ENCODE data around the gene DNAH2.
A peak's percentile ranks its signal among the peaks of the same experiment; 100 is the strongest.
"Not testable (repeated sequence)": the region's sequence is repeated elsewhere in the genome, so short reads cannot be mapped to it uniquely, and the experiment has no call there.

Gene DNAH2

DNA sequence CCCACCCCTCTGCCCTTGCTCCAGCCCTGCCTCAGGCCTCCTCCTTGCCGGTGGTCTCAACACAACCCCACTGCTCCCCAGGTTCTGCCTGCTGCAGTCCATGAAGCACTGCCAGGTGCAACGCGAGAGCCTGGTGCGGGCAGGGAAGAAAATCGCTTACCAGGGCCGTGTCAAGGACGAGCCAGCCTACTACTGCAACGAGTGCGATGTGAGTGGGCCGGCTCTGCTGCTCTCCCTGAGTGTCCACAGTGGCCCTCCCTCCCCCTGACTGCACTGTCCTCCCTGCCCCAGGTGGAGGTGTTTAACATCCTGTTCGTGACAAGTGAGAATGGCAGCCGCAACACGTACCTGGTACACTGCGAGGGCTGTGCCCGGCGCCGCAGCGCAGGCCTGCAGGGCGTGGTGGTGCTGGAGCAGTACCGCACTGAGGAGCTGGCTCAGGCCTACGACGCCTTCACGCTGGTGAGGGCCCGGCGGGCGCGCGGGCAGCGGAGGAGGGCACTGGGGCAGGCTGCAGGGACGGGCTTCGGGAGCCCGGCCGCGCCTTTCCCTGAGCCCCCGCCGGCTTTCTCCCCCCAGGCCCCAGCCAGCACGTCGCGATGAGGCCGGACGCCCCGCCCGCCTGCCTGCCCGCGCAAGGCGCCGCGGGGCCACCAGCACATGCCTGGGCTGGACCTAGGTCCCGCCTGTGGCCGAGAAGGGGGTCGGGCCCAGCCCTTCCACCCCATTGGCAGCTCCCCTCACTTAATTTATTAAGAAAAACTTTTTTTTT lies 135.6 kb downstream of the DNAH2 start:
- no peak for DNase-seq

DNA sequence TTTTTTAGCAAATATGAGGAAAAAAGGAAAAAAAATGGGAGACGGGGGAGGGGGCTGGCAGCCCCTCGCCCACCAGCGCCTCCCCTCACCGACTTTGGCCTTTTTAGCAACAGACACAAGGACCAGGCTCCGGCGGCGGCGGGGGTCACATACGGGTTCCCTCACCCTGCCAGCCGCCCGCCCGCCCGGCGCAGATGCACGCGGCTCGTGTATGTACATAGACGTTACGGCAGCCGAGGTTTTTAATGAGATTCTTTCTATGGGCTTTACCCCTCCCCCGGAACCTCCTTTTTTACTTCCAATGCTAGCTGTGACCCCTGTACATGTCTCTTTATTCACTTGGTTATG lies 136.1 kb downstream of the DNAH2 start:
- no peak for DNase-seq

DNA sequence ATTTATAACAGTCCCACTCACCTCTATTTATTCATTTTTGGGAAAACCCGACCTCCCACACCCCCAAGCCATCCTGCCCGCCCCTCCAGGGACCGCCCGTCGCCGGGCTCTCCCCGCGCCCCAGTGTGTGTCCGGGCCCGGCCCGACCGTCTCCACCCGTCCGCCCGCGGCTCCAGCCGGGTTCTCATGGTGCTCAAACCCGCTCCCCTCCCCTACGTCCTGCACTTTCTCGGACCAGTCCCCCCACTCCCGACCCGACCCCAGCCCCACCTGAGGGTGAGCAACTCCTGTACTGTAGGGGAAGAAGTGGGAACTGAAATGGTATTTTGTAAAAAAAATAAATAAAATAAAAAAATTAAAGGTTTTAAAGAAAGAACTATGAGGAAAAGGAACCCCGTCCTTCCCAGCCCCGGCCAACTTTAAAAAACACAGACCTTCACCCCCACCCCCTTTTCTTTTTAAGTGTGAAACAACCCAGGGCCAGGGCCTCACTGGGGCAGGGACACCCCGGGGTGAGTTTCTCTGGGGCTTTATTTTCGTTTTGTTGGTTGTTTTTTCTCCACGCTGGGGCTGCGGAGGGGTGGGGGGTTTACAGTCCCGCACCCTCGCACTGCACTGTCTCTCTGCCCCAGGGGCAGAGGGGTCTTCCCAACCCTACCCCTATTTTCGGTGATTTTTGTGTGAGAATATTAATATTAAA lies 136.7 kb downstream of the DNAH2 start:
- DNase-seq = no peak

DNA sequence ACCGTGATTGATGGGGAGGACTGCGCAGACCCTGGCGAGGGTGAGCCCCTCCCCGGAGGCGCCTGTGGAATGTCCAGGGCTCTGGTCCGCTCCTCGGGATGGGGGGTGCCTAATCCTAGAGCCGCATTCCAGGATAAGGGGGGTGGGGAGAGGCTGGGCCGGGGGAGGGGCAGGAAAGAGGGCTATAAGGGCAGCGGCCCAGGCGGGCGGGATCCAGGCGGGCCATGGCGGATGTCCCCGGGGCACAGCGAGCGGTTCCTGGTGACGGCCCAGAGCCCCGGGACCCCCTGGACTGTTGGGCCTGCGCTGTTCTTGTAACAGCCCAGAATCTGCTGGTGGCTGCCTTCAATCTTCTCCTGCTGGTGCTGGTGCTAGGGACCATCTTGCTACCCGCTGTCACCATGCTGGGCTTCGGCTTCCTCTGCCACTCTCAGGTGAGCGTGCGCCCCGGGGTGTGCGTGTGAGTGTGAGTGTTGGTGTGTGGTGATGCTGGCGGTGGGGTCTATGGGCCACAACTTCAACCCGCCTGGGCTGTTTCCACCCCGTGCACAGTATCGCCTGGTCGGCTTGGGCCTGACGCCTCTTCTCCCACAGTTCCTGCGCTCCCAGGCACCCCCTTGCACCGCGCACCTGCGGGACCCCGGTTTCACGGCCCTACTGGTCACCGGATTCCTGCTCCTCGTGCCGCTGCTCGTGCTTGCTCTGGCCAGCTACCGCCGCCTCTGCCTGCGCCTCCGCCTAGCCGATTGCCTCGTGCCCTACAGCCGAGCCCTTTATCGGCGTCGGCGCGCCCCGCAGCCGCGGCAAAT lies 137.5 kb downstream of the DNAH2 start, which contains the start of gene TMEM88:
Gene TMEM88 (plus strand): TSS at position 216 of the 809 bp plus-strand sequence. CDS start 9 bp downstream, at position 225.
- no peak for DNase-seq

DNA sequence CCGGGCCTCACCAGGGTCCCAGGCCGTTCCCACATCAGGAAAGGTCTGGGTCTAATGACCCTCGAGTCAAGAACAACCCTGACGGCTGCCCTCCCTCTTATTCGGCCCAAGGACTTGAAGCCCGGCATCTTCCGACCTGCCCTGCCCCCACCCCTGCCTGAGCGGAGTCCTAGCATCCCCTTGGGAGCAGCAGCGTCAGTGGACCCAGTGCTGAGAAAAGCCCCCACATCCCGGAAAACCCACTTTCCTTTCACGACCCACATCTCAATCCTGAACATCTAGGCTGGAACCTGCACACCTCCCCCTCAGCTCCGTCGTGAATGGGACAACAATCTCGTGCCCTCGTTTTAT lies 138.1 kb downstream of the DNAH2 start:
- DNase-seq = no peak

DNA sequence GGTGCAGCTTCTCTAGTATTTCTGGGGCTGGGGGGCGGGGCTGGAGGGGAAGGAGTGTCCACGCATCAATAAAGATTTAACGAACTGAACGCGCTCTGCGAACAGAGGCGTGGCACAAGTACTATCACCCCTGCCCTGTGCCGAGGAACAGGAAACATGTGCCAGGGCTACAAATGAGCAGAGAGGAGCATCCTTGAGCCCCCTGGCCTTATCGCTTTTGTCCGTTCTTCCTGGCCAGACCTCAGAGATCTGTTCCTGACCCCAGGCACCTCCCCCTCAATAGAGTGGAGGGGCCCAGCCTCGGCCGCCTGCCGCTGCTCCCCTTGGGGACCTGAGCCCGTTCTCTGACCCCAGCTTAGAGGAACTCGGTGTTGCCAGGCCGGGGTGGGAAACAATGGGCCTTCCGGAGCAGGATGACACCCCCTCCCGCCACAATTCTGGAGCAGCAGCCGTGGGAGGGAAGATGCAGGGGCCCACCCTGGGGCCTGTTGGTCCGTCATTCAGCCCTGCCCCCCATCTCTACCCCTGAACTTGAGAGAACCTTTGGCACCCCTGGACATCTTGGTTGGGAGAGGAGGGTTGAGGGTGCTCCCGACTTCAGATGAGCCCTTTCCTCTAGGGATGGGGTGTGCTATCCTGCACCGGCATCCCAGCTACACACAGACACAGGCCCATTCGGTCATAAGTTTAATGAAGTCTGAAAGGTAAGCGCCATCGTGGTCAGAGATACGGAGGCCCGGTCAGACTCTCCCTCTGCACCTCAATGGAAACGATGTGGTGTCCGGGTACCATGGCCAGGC lies 138.7 kb downstream of the DNAH2 start:
- peak; percentile 85 for DNase-seq

DNA sequence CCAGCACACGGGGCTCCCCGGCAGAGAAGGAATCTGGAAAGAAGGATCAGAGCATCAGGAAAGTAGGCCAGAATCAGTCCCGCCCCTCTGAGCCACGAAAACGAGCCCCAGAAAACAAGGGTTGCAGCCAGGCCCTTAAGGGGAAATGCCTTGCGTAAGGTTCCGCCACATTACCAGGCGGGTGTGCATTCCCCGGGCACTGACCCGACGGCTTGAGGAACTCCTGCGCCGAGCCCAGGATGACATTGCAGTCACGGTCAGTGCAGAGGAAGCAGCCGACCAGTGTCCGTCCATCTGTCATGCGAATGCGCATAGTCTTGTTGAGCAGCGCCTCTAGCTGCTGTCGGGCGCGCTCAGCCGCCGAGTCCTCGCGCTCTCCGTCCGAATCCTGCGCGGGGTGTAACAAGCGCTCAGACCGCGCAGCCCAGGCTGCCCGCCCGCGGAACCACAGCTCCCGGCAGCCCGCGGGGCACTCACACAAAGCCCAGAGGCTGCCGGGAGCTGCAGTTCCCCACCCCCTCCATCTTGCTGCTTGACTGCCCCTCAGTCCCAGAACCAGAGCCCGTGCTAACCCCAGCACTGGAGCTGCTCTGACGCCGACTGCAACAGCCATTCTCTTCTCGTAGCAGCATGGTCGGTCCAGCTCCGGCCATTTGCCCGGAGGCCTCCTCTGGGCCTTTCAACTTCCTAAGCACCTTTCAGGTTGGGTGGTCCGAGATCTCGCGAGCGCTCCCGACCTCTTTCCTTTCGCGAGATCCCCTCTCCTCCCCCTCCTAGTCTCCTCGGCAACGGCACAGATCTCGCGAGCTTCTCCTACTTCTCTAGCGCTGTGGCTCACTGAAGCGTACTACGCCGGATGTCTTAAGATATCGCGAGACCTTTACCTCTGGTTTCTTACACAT lies 139.5 kb downstream of the DNAH2 start, which contains the start of gene NAA38:
Gene NAA38 (minus strand): TSS at position 749 of the 902 bp plus-strand sequence. CDS start 96 bp downstream, at position 653.
- peak; percentile 98 for DNase-seq

DNA sequence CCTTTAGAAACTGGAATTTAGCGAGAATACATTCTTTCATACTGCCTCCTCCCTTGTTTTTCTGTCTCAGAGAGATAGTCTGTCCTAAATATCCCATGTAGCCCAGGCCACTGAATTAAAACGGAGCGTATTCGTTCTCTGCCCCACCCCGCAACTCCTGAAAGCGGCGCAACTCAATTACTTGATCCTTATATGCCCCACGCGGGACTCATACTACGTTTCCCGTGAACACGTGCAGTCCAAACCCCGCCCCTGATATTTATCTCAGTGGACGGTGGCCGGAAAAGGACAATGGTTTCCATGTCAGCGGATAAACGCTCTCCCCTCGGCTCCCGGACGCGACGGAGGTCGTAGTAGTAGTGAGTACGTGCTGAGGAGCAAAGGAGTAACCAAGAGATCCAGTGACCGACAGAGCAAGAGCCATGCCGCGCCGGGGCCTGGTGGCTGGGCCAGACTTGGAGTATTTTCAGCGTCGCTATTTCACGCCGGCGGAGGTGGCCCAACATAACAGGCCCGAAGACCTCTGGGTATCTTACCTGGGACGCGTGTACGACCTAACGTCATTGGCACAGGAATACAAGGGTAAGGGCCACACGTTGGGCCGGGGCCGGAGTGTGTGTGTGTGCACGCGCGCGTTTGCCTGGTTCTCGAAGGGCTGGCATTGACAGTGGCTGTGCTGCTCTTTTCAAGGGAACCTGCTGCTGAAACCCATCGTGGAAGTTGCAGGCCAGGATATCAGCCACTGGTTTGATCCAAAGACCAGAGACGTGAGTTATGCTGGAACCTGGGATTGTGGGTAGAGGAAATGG lies 140.4 kb downstream of the DNAH2 start, which contains the start of gene CYB5D1:
Gene CYB5D1 (plus strand): TSS at position 291 of the 809 bp plus-strand sequence. CDS start 132 bp downstream, at position 423.
- DNase-seq = peak; percentile 93

DNA sequence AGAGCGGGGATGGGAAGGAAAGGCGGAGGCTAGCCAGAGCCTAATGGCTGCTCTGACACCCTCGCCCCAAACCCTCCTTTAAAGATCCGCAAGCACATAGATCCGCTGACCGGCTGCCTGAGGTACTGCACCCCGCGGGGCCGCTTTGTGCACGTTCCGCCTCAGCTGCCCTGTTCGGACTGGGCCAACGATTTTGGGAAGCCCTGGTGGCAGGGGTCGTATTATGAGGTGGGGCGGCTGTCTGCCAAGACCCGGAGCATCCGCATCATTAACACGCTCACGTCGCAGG lies 140.9 kb downstream of the DNAH2 start:
- peak; percentile 50 for DNase-seq

DNA sequence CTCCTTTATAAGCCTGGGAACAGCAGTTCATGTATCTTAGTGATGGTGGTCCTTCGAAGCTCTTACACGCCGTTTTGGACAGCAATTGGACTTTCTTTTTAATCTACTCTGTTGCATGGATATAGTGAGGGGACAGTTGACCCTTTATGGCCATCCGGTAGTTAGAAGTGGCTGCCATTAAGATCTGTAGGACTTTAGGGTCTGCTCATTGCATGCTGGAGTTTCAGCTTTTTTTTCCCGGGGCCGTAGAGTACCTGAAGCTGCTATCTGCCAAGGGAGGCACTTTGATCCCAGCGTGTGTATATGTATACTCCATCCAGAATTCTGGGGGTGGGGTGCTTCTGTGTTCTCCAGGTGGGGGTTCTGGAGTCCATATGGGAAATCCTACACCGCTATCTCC lies 141.5 kb downstream of the DNAH2 start:
- no peak for DNase-seq

DNA sequence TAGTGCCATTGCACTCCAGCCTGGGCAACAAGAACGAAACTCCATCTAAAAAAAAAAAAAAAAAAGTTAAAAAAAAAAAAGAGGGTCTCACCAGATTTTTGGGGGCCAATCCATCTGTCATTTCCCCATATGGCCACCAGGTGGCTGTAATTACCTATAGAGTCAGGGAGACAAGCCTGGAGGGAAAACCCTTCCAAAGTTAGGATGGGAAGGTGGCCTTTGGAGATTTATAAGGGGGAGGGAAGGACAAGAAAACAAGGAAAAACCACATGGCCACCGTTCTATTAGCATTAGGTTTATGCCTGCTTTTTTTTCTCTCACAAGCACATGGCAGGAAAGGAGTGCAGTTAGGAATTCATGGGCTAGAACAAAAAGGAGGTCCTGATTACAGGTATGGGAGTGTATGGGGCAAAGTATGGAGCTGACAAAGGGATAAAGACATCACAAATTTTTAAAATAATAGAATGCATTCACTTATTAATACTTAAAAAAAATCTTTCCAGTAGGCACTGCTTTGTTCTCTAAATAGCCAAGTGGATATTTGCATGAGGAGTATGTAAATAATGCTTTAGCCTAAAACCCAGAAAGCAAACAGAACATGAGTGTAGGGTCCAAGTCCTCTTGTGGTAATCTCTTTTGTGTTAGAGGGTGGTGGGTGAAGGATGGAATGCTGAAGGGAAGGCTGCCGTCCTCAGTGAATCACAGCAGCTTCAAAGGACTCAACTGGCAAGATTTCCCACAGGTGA lies 145.3 kb downstream of the DNAH2 start:
- DNase-seq = peak; percentile 45

DNA sequence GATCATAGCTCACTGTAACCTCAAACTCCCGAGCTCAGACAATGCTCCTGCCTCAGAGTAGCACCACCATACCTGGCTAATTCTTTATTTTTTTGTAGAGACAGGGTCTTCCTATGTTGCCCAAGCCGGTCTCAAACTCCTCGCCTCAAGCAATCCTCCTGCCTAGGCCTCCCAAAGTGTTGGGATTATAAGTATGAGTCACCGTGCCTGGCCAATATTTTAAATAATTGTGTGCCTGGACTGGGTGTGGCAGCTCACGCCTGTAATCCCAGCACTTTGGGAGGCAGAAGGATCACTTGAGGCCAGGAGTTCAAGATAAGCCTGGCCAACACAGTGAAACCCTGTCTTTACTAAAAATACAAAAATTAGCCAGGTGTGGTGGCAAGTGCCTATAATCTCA lies 146.8 kb downstream of the DNAH2 start:
- DNase-seq = not testable (repeated sequence)

DNA sequence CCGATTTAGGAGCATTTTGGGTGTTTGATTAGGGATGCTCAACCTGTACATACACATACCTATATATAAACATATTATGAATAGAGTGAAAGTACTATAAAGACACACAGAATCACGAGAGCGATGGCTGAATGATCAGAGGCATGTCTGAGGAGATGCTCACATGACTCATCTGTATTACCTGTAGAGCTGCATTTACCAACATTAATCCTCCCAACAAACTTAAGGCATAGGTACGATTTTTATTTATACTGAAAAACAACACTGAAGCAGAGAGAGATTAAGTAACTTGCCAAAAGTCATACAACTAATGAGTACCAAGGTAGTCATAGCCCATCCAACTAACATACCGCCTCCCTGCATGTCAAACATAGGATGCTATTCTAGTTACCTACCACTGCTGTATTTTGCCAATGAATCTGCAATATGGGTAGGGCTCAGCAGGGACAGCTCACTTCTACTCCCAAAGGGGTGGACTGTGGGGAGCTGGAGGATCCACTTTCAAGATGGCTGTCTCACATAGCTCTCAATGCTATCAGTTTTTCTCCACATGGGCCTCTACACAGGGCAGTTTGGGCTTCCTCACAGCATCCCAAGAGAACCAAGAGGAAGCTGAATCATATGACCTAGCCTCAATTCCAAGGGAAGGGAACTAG lies 147.6 kb downstream of the DNAH2 start:
- DNase-seq = no peak

DNA sequence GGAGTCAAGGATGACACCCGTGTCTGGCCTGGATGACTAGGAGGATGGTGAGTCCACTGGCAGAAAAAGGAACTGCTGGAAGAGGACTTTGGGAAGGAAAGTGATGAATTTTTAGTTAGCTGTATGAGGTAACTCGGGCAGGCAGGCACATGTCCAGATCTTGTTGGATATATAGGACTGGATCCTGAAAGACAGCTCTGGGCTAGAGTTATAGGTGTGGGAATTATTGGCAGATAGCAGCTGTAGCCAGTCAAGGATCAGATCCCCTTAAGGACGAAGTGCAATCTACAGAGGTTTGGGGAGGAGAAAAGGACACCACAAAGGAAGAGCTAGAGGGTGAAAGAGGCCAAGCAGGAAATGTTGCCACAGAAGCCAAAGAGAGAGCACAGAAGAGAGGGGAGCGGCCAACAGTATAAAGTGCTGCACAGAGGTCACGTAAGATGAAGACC lies 150.4 kb downstream of the DNAH2 start:
- no peak for DNase-seq

DNA sequence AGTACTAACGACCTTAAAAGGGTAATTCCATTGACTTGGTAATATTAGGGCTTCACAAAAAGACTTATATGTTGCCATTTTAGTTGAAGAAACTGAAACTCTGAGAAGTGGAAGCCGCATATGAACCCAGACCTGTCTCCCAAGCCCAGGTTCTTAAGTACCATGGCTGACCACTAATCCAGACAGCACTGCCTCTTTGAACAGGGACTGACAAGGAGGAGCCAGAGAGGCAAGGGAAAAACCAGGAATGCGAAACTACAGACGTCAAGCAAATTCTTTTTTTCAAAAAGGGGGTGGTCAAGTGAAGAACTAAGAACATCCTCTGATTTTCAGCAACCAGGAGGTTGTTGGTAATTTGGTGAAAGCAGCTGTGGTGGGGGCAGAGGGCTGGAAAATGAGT lies 155.5 kb downstream of the DNAH2 start:
- DNase-seq = no peak

DNA sequence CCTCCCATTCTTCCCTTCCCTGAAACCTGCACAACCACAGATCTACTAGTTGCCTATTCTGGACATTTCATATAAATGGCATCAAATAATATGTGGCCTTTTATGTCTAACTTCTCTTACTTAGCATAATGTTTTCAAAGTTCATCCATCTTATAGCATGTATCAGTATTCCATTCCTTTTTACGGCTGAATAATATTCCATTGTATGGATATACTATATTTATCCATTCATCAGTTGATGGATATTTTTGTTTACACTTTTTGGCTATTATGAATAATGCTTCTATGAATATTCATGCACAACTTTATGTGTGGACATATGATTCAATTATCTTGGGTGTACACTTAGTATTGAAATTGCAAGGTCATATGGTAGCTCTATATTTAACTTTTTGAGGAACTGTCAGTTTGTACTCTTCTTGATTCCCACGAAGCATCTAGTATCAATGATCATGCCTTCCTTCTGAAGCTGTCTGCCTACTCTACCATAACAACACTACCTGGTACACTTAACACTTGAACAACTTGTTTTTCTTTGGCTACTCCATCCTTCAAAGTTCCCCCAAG lies 158.3 kb downstream of the DNAH2 start:
- no peak for DNase-seq

DNA sequence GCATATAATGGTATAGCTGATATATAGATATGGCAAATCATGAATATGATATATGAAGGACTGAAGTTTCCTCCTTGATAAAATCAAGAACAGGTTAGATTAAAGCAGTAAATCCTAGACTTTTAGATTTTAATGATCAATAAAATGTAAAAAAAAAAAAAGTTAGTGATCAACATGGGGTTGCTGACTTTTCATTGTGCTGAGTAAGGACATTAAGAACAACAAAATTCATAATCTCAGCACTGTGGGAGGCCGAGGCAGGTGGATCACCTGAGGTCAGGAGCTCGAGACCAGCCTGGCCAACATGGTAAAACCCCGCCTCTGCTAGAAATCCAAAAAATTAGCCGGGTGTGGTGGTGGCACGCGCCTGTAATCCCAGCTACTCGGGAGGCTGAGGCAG lies 160.7 kb downstream of the DNAH2 start:
- DNase-seq = no peak

DNA sequence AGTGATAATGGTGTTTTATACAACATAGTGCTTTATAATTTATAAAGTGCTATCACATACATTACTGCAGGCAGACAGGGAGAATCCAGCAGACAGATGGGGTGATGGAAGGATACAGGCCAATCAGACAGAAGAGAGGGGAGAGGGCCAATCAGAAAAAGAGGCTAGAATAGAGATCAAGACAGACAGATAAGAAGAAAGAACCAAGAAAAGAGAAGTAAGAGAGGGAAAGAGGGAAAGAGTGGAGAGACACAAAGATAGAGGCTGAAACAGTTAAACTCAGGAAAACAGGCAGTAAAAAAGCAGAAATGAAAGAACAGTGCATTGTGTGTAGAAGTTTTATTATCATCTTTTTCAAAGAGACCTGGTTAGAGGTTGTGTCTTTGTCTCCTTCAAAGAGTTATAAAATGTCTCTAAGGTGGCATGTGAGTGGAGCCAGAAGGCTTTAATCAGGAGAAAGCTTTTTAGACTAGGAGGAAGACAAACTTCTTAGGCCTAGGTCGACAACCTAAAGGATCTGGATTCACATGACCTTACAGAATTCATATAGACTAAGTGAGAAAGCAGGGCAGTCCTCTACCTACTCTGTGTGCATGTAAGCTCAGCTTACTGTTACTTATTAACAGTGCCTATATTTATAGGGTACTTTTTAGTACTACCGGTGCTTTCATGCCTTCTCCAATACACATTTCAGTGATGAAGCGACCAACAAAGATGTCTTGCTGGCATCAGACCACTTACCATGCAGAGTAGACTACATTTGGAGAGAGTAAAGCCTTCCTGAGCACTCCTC lies 162.7 kb downstream of the DNAH2 start:
- no peak for DNase-seq
